Right lobe of liver (tissue), 6 donors: ENCODE results near the gene MPPED1. TPM values are rescaled to one million over a fixed set of nuclear protein-coding genes. Genes with fewer than 3 reads are reported as not detected.

Source experiments
- ATAC-seq, 4 donors: fragments of 200-7000 bp; cut with Tn5 transposase; one replicate each; pipeline ENCODE4 v1.9.1; 2020; ENCODE audit warnings: mild to moderate bottlenecking in 4 of 4, moderate library complexity in 4 of 4
- DNase-seq, 3 donors: peaks; one replicate each; pipeline ENCODE4 v3.0.0-alpha.2; 2020
- H3K27ac ChIP-seq, 3 donors: fragments of 200-600 bp; one replicate each; pipeline ENCODE4 v1.8.0; 2022
- H3K27me3 ChIP-seq, 2 donors: fragments of 200-600 bp; one replicate each; pipeline ENCODE4 v1.8.0; 2022
- H3K36me3 ChIP-seq, 4 donors: fragments of 200-600 bp; sonication (generic) in 1 of 4; one replicate each; pipeline versions ENCODE4 v1.5.1 to v1.8.0; 2017 to 2022; ENCODE audit warnings: control low read depth in 1 of 4
- H3K4me1 ChIP-seq, 4 donors: fragments of 200-600 bp; sonication (generic) in 1 of 4; one replicate each; pipeline versions ENCODE4 v1.5.1 to v1.8.0; 2017 to 2022; ENCODE audit warnings: control low read depth in 1 of 4
- H3K4me3 ChIP-seq, 3 donors: fragments of 200-600 bp; one replicate each; pipeline ENCODE4 v1.8.0; 2022
- H3K9me3 ChIP-seq, 4 donors: fragments of 200-600 bp; sonication (generic) in 1 of 4; one replicate each; pipeline versions ENCODE4 v1.5.1 to v1.8.0; 2017 to 2022; ENCODE audit warnings: control low read depth in 1 of 4
- POLR2A ChIP-seq: fragments of 450-650 bp; IDR thresholded peaks from one replicate; pipeline ENCODE4 v1.6.1; 2017; ENCODE audit warnings: antibody characterized with exemption, mild to moderate bottlenecking
- WGBS: methylation state at CpG from one replicate; pipeline ENCODE4 v1.1.6; 2018; ENCODE audit warnings: low coverage, low lambda C conversion rate; ENCODE audit not compliant: insufficient coverage; ENCODE audit errors: missing lambda C conversion rate; 5-methylcytosine and 5-hydroxymethylcytosine counted together
- intact Hi-C, 2 donors: fragments of 100-400 bp; cut with DNase I; formaldehyde crosslinking; loops; one replicate each; pipeline versions ENCODE4 v1.11.2 to v1.14.1; 2022
- total RNA-seq, 6 experiments: library from RNA; depleted of rRNA in 2 of 6; stranded (reverse); fragments of >200 nt in 2 of 6; fragmentation: NEBNext Ultra II Directional in 3 of 6; extraction: Animal tissue kit (Norgen Biotek cat#: 25700) in 3 of 6; gene quantifications; one replicate each; pipeline versions ENCODE4 v1.1.0 to v1.2.4, GENCODE V29; 2016 to 2023
- TF ChIP-seq, protein P1 (sequence below), 4 donors: fragments of 200-600 bp in 3 of 4; fragments of 450-650 bp in 1 of 4; IDR thresholded peaks; one replicate each; pipeline versions ENCODE4 v1.5.1 to v1.8.0; 2016 to 2022; ENCODE audit warnings: antibody characterized with exemption in 4 of 4, mild to moderate bottlenecking in 2 of 4
- donor health status: DM: no; HTN: yes; CAD: no.
- donor health status: DM: no; HTN: no; CAD: no.
- donor health status: DM: no; HTN: no; CAD: no.
- donor health status: DM: no; HTN: yes; CAD: no.
- donor health status: DM: no; HTN: yes; CAD: no.

Gene MPPED1
- total RNA-seq, 6 experiments from 2014 or later: 2.4 to 13.8 (median 11.3) TPM

DNA sequence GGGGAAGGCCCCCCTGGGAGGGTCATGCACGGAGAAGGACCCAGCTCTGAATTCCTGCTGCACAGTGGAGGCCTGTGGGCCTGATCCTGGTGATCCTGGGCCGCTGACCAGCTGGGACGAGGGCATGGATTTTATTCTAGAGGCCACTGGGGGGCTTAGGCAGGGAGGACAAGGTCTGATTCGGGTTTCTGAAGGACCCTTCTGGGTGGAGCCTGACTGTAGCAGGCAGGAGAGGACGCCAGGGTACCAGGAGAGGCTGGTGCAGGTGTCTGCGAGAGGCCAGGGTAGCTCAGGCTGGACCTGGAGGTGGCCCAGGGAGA lies 31.3 kb downstream of the MPPED1 start:
- Histone ChIP-seq H3K27me3 (no peaks in the 10 kb centered on the region), H3K36me3 (no peaks in the 10 kb centered on the region), H3K9me3 (no peaks in the 10 kb centered on the region), H3K4me1 (no peaks in the 10 kb centered on the region), H3K4me3 (no peak overlapping the region), H3K27ac (no peak overlapping the region)
- ATAC-seq (no peak), DNase-seq (peak in 1 of 3 donors; percentile 23)
- intact Hi-C loops: no loop called here
- TF ChIP-seq POLR2A: no peak
- TF ChIP-seq, protein P1, sequence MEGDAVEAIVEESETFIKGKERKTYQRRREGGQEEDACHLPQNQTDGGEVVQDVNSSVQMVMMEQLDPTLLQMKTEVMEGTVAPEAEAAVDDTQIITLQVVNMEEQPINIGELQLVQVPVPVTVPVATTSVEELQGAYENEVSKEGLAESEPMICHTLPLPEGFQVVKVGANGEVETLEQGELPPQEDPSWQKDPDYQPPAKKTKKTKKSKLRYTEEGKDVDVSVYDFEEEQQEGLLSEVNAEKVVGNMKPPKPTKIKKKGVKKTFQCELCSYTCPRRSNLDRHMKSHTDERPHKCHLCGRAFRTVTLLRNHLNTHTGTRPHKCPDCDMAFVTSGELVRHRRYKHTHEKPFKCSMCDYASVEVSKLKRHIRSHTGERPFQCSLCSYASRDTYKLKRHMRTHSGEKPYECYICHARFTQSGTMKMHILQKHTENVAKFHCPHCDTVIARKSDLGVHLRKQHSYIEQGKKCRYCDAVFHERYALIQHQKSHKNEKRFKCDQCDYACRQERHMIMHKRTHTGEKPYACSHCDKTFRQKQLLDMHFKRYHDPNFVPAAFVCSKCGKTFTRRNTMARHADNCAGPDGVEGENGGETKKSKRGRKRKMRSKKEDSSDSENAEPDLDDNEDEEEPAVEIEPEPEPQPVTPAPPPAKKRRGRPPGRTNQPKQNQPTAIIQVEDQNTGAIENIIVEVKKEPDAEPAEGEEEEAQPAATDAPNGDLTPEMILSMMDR (IDR thresholded peaks at IDR 0.05): no peak
- WGBS: 80% methylated on average over 2 of the region's 6 CpGs

DNA sequence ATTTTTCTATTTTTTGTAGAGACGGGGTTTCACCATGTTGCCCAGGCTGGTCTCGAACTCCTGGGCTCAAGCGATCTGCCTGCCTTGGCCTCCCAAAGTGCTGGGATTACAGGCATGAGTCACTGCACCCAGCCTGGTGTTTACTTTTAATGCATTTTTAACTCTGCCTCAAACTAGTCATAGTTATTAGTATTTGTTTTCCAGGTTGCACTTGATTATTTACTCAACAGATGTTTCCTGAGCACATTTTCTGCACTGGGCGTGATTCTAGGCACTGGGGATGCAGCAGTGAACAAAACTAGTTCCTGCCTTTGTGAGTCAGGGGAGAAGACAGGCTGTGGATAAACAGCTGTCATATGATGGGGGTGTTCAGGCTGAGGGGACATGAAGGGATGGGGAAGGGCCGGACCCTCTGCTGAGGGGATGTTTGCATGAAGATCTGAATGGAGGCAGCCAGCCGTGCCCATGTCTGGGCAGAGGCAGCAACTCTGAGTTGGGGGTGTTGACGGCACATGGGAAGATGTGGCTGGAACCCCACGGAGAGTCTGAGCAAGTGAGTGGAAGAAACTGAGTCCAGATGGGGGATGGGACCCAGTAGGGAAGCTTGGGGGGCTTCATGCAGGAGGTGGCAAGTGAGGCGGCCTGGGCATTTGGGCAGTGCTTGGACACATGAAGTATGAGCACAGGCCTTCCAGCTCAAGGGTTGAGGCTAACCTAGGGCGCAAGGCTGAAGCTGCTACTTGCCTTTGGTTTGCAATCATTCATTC lies 34.4 kb downstream of the MPPED1 start:
- WGBS: 54% methylated on average over 2 of the region's 10 CpGs
- intact Hi-C loops: no loop called here
- TF ChIP-seq, protein P1 (IDR thresholded peaks at IDR 0.05): no peak
- no peak for TF ChIP-seq POLR2A
- Histone ChIP-seq H3K27me3 (no peaks in the 10 kb centered on the region), H3K36me3 (no peaks in the 10 kb centered on the region), H3K4me3 (no peak overlapping the region), H3K27ac (no peak overlapping the region), H3K9me3 (no peaks in the 10 kb centered on the region), H3K4me1 (no peaks in the 10 kb centered on the region)
- peak in 1 of 4 donors; percentile 83 for ATAC-seq
- DNase-seq: no peak

DNA sequence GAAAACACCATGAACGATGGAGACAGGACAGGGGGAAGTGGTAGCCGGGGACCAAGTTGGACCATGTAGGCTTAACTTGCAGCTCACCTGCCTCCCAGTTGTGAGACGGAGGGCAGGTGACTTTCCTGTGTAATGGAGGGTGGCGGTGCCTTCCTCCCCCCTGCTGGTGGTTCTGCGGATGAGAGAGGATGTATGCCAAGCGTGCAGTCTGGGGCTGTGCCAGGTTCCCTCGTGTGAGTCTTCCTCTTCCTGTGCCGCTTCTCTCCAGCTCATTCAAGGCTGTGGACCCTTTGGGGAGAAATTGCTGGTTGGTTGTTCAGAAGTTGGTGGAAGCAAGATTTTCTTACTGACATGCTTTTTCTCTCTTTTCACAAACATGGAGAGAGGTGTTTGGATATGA lies 35.1 kb downstream of the MPPED1 start:
- peak in 3 of 4 donors; percentile 18 to 64 (median 42) for ATAC-seq
- Histone ChIP-seq H3K27me3 (no peaks in the 10 kb centered on the region), H3K4me3 (no peak overlapping the region), H3K27ac (no peak overlapping the region), H3K36me3 (no peaks in the 10 kb centered on the region), H3K4me1 (no peaks in the 10 kb centered on the region), H3K9me3 (no peaks in the 10 kb centered on the region)
- no peak for DNase-seq
- TF ChIP-seq POLR2A: no peak
- TF ChIP-seq, protein P1 (IDR thresholded peaks at IDR 0.05): no peak
- intact Hi-C loops: no loop called here
- 18% methylated on average over 2 of the region's 8 CpGs for WGBS

DNA sequence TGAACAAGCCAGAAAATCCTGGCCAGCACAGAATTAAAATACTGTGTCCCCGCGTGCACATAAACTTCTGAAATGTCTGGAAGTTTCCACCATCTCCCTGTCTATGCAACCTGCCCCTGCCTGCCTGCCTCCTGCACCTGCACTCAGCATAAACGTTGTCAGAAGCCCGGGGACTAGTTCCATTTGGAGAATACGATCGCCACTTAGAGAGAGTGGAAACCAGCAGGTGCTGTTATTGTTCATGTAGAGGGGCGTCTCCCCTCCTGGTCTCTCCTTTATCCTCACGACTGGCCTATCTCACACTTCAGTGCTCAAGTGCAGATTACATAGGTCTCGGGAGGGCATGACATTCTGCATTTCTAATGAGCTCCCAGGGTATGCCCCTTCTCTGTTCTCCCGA lies 35.6 kb downstream of the MPPED1 start:
- WGBS: 60% methylated on average over 10 of the region's 10 CpGs
- ATAC-seq (no peak), DNase-seq (no peak)
- H3K27me3 ChIP-seq: no peaks in the 10 kb centered on the region
- no peak overlapping the region for H3K4me3 ChIP-seq
- intact Hi-C loops: no loop called here
- no peaks in the 10 kb centered on the region for H3K4me1 ChIP-seq
- no peak overlapping the region for H3K27ac ChIP-seq
- no peak for TF ChIP-seq POLR2A
- TF ChIP-seq, protein P1 (IDR thresholded peaks at IDR 0.05): no peak
- H3K9me3 ChIP-seq: no peaks in the 10 kb centered on the region
- H3K36me3 ChIP-seq: no peaks in the 10 kb centered on the region
